Stimulated activated CD8-positive, alpha-beta memory T cell treated with anti-CD3 and anti-CD28 coated beads, Interleukin-2, amount 100 ng/mL, for 48 hours (primary cell): ENCODE results near the gene ACTA2.
A peak's percentile ranks its signal among the peaks of the same experiment; 100 is the strongest.
"Not testable (repeated sequence)": the region's sequence is repeated elsewhere in the genome, so short reads cannot be mapped to it uniquely, and the experiment has no call there.

Source experiments
- DNase-seq, 2 donors: peaks; one replicate each; pipeline ENCODE4 v3.0.0-alpha.2; 2020; ENCODE audit warnings: low read depth in 2 of 2

ACTA2 gene

GRCh38 chr10:88949912-88950837 is 2.4 kb downstream of the ACTA2 start:
- DNase-seq = no peak

GRCh38 chr10:88949051-88949450 is 3.5 kb downstream of the ACTA2 start:
- no peak for DNase-seq

GRCh38 chr10:88946965-88947590 is 5.5 kb downstream of the ACTA2 start:
- no peak for DNase-seq

GRCh38 chr10:88946200-88946599 is 6.4 kb downstream of the ACTA2 start:
- DNase-seq = no peak

- no peak for DNase-seq
These were observed 7.8 kb downstream of the ACTA2 start for GRCh38 chr10:88944813-88945212.

GRCh38 chr10:88943778-88944177 is 8.8 kb downstream of the ACTA2 start:
- DNase-seq = no peak

GRCh38 chr10:88941026-88941425 is 11.5 kb downstream of the ACTA2 start:
- DNase-seq = no peak

- DNase-seq = no peak
These were observed 13.6 kb downstream of the ACTA2 start for GRCh38 chr10:88938938-88939337.

- no peak for DNase-seq
These were observed 14.5 kb downstream of the ACTA2 start for GRCh38 chr10:88938039-88938438.

GRCh38 chr10:88936656-88937055 is 15.9 kb downstream of the ACTA2 start:
- no peak for DNase-seq

GRCh38 chr10:88934900-88935672 is 17.5 kb downstream of the ACTA2 start:
- DNase-seq = peak; percentile 42 to 58

GRCh38 chr10:88933564-88933963 is 19.0 kb downstream of the ACTA2 start:
- no peak for DNase-seq

GRCh38 chr10:88932539-88933256 is 19.9 kb downstream of the ACTA2 start:
- peak in 1 of 2 donors; percentile 17 for DNase-seq

- not testable (repeated sequence) for DNase-seq
These were observed 20.5 kb downstream of the ACTA2 start for GRCh38 chr10:88932029-88932428.

GRCh38 chr10:88931548-88931947 is 21.0 kb downstream of the ACTA2 start:
- DNase-seq = no peak

GRCh38 chr10:88928254-88928653 is 24.3 kb downstream of the ACTA2 start:
- DNase-seq = no peak

- no peak for DNase-seq
These were observed 25.2 kb downstream of the ACTA2 start for GRCh38 chr10:88927416-88927690.

GRCh38 chr10:88926566-88927415 is 25.8 kb downstream of the ACTA2 start:
- DNase-seq = no peak

- DNase-seq = no peak
These were observed 29.1 kb downstream of the ACTA2 start for GRCh38 chr10:88923520-88923919.

GRCh38 chr10:88922041-88922440 is 30.5 kb downstream of the ACTA2 start:
- DNase-seq = no peak

GRCh38 chr10:88920986-88921593 is 31.5 kb downstream of the ACTA2 start:
- no peak for DNase-seq
